ENCODE measurements around the gene BTBD16.

The BTBD16 gene

GRCh38 chr10:122325235-122325634 is 54.1 kb downstream of the BTBD16 start:
- H3K27ac ChIP-seq: no peak overlapping the region
- no peak for TF ChIP-seq CTCF (conservative IDR thresholded peaks at IDR 0.05)

- no peak overlapping the region for H3K27ac ChIP-seq
- no peak for TF ChIP-seq CTCF (conservative IDR thresholded peaks at IDR 0.05)
Observed at GRCh38 chr10:122326385-122326784, 55.3 kb downstream of the BTBD16 start.

GRCh38 chr10:122326806-122327205 is 55.7 kb downstream of the BTBD16 start:
- no peak for TF ChIP-seq CTCF (conservative IDR thresholded peaks at IDR 0.05)
- no peak overlapping the region for H3K27ac ChIP-seq

- no peak overlapping the region for H3K27ac ChIP-seq
- no peak for TF ChIP-seq CTCF (conservative IDR thresholded peaks at IDR 0.05)
Observed at GRCh38 chr10:122327237-122328206, 56.4 kb downstream of the BTBD16 start.

GRCh38 chr10:122328676-122329075 is 57.6 kb downstream of the BTBD16 start:
- H3K27ac ChIP-seq: no peak overlapping the region
- TF ChIP-seq CTCF (conservative IDR thresholded peaks at IDR 0.05): no peak

GRCh38 chr10:122329416-122329815 is 58.3 kb downstream of the BTBD16 start:
- TF ChIP-seq CTCF (conservative IDR thresholded peaks at IDR 0.05): no peak

GRCh38 chr10:122331100-122331499 is 60.0 kb downstream of the BTBD16 start:
- no peak overlapping the region for H3K27ac ChIP-seq

More at GRCh38 chr10:122329416-122329815, 58.3 kb downstream of the BTBD16 start:
- no peak overlapping the region for H3K27ac ChIP-seq

More at GRCh38 chr10:122331100-122331499, 60.0 kb downstream of the BTBD16 start:
- TF ChIP-seq CTCF (conservative IDR thresholded peaks at IDR 0.05): no peak
